Endothelial cell of umbilical vein (primary cell): Measurements from ENCODE around the gene TLN1.

Experiments used
- EZH2 ChIP-seq: IDR thresholded peaks from 2 replicates; pipeline ENCODE4 v1.6.1; 2012; ENCODE audit warnings: borderline replicate concordance, low read depth, mild to moderate bottlenecking, moderate library complexity, low read length, inconsistent platforms; ENCODE audit not compliant: severe bottlenecking
- GATA2 ChIP-seq: IDR thresholded peaks from 2 replicates; pipeline ENCODE4 v1.7.0; 2011; ENCODE audit warnings: low read depth, mild to moderate bottlenecking, moderate library complexity, mixed read lengths, low read length; ENCODE audit not compliant: insufficient read length, insufficient read depth
- TF ChIP-seq, protein P1 (sequence below), 2 donors: IDR thresholded peaks; 1 replicate in 1 of 2; 2 replicates in 1 of 2; pipeline ENCODE4 v1.5.1; 2011; ENCODE audit warnings: low read length in 2 of 2, mild to moderate bottlenecking in 2 of 2, moderate library complexity in 2 of 2, control low read depth in 1 of 2, inconsistent platforms in 1 of 2, low read depth in 1 of 2; ENCODE audit not compliant: insufficient read depth in 1 of 2; ENCODE audit errors: extremely low read depth in 1 of 2

- TF ChIP-seq EZH2 = no peak
- TF ChIP-seq, protein P1, sequence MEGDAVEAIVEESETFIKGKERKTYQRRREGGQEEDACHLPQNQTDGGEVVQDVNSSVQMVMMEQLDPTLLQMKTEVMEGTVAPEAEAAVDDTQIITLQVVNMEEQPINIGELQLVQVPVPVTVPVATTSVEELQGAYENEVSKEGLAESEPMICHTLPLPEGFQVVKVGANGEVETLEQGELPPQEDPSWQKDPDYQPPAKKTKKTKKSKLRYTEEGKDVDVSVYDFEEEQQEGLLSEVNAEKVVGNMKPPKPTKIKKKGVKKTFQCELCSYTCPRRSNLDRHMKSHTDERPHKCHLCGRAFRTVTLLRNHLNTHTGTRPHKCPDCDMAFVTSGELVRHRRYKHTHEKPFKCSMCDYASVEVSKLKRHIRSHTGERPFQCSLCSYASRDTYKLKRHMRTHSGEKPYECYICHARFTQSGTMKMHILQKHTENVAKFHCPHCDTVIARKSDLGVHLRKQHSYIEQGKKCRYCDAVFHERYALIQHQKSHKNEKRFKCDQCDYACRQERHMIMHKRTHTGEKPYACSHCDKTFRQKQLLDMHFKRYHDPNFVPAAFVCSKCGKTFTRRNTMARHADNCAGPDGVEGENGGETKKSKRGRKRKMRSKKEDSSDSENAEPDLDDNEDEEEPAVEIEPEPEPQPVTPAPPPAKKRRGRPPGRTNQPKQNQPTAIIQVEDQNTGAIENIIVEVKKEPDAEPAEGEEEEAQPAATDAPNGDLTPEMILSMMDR (IDR thresholded peaks at IDR 0.05; ENCODE audit: extremely low read depth in 1 of 2, insufficient read depth in 1 of 2, low read depth in 1 of 2, low read length in 2 of 2) = no peak
- TF ChIP-seq GATA2 = no peak
Measured at GRCh38 chr9:35656831-35657545, 75.0 kb downstream of the TLN1 start.
